BLaER1 treated with 17β-estradiol and CSF1 and Interleukin-3, amounts not matched to agents 10 nM and 100 nM (cell line): ENCODE results near the gene KAZALD1.
A peak's percentile ranks its signal among the peaks of the same experiment; 100 is the strongest.

Experiments
- H3K27ac ChIP-seq, 11 experiments: shearing (Covaris generic); formaldehyde crosslinking; 2 replicates each; pipeline ENCODE4 v1.8.1; 2022
- H3K27me3 ChIP-seq, 11 experiments: shearing (Covaris generic); formaldehyde crosslinking; 2 replicates each; pipeline ENCODE4 v1.8.1; 2022
- H3K36me3 ChIP-seq, 11 experiments: shearing (Covaris generic); formaldehyde crosslinking; 2 replicates each; pipeline ENCODE4 v1.8.1; 2022
- H3K4me1 ChIP-seq, 10 experiments: shearing (Covaris generic); formaldehyde crosslinking; 2 replicates each; pipeline ENCODE4 v1.8.1; 2022
- H3K4me2 ChIP-seq, 11 experiments: shearing (Covaris generic); formaldehyde crosslinking; 2 replicates each; pipeline ENCODE4 v1.8.1; 2022
- H3K4me3 ChIP-seq, 10 experiments: shearing (Covaris generic); formaldehyde crosslinking; 2 replicates each; pipeline ENCODE4 v1.8.1; 2022
- H3K9ac ChIP-seq, 11 experiments: shearing (Covaris generic); formaldehyde crosslinking; 2 replicates each; pipeline ENCODE4 v1.8.1; 2022
- H3K9me3 ChIP-seq, 11 experiments: shearing (Covaris generic); formaldehyde crosslinking; replicated peaks in 1 of 11; 2 replicates each; pipeline ENCODE4 v1.8.1; 2022
- H4K20me1 ChIP-seq, 11 experiments: shearing (Covaris generic); formaldehyde crosslinking; 2 replicates each; pipeline ENCODE4 v1.8.1; 2022
- Cebpa-rat ChIP-seq, 11 experiments: shearing (Covaris generic); IDR thresholded peaks; 2 replicates each; pipeline ENCODE4 v1.8.1; 2022

The KAZALD1 gene

GRCh38 chr10:101027106-101027720, 34.6 kb upstream of the KAZALD1 start:
- Histone ChIP-seq H3K4me2 (peak overlapping the region; percentile 38 to 99 (median 97); a peak in 20 of 22 replicates), H3K9me3 (no peaks in the 10 kb centered on the region)

GRCh38 chr10:101028446-101029337, 33.1 kb upstream of the KAZALD1 start:
- peak overlapping the region in 10 of 11 experiments; percentile 9 to 70 (median 52); a peak in 17 of 22 replicates for H3K9ac ChIP-seq
- peaks cover 0 to 14% (median 7%) of the 10 kb centered on the region in 11 experiments; a peak in 11 of 22 replicates for H4K20me1 ChIP-seq
- H3K36me3 ChIP-seq = no peaks in the 10 kb centered on the region
- H3K9me3 ChIP-seq = no peaks in the 10 kb centered on the region
- H3K27me3 ChIP-seq = no peaks in the 10 kb centered on the region
- H3K27ac ChIP-seq = peak overlapping the region in 10 of 11 experiments; percentile 18 to 77 (median 67); a peak in 17 of 22 replicates
- TF ChIP-seq Cebpa-rat (IDR thresholded peaks at IDR 0.05) = peak in 7 of 11 experiments; percentile 29 to 64 (median 48); a peak in 8 of 22 replicates
- peak overlapping the region in 1 of 10 experiments; percentile 33; a peak in 1 of 20 replicates for H3K4me3 ChIP-seq
- peak overlapping the region; percentile 75 to 99 (median 98) for H3K4me2 ChIP-seq
- peaks cover 51 to 72% (median 69%) of the 10 kb centered on the region in 10 experiments for H3K4me1 ChIP-seq

More at GRCh38 chr10:101027106-101027720, 34.6 kb upstream of the KAZALD1 start:
- peak overlapping the region in 5 of 11 experiments; percentile 5 to 41 (median 16); a peak in 1 of 22 replicates for H3K9ac ChIP-seq
- no peak for TF ChIP-seq Cebpa-rat (IDR thresholded peaks at IDR 0.05)
- peak overlapping the region in 4 of 11 experiments; percentile 20 to 77 (median 48); a peak in 4 of 22 replicates for H3K27ac ChIP-seq
- H4K20me1 ChIP-seq = no peaks in the 10 kb centered on the region; a peak in 1 of 22 replicates
- H3K36me3 ChIP-seq = no peaks in the 10 kb centered on the region
- H3K4me1 ChIP-seq = peaks cover 45 to 66% (median 60%) of the 10 kb centered on the region in 10 experiments
- no peaks in the 10 kb centered on the region for H3K27me3 ChIP-seq
- H3K4me3 ChIP-seq = no peak overlapping the region

- TF ChIP-seq Cebpa-rat (IDR thresholded peaks at IDR 0.05) = no peak
- Histone ChIP-seq H3K4me3 (no peak overlapping the region), H3K36me3 (peaks cover 0 to 4% (median 2%) of the 10 kb centered on the region in 11 experiments; a peak in 14 of 22 replicates), H3K9ac (peak overlapping the region in 8 of 11 experiments; percentile 26 to 83 (median 58); a peak in 9 of 22 replicates), H3K27me3 (no peaks in the 10 kb centered on the region), H3K4me2 (peak overlapping the region; percentile 95 to 99 (median 98)), H4K20me1 (peaks cover 3 to 24% (median 10%) of the 10 kb centered on the region in 11 experiments; a peak in 11 of 22 replicates), H3K9me3 (no peaks in the 10 kb centered on the region), H3K4me1 (peaks cover 62 to 77% (median 71%) of the 10 kb centered on the region in 10 experiments), H3K27ac (peak overlapping the region in 8 of 11 experiments; percentile 63 to 77 (median 68); a peak in 15 of 22 replicates)
Observed at GRCh38 chr10:101029520-101030295, 32.1 kb upstream of the KAZALD1 start.

- Histone ChIP-seq H3K27ac (peak overlapping the region in 4 of 11 experiments; percentile 87 to 92 (median 88); a peak in 6 of 22 replicates), H3K9ac (peak overlapping the region; percentile 73 to 94 (median 83); a peak in 20 of 22 replicates), H3K27me3 (no peaks in the 10 kb centered on the region), H3K4me1 (peaks cover 69 to 84% (median 72%) of the 10 kb centered on the region in 10 experiments), H3K9me3 (no peaks in the 10 kb centered on the region), H3K36me3 (peaks cover 8 to 13% (median 11%) of the 10 kb centered on the region in 11 experiments; a peak in 19 of 22 replicates), H3K4me2 (peak overlapping the region; percentile 95 to 99 (median 98)), H4K20me1 (peaks cover 5 to 33% (median 14%) of the 10 kb centered on the region in 11 experiments; a peak in 15 of 22 replicates), H3K4me3 (peak overlapping the region; percentile 66 to 90 (median 72))
- TF ChIP-seq Cebpa-rat (IDR thresholded peaks at IDR 0.05) = no peak
Observed at GRCh38 chr10:101030496-101031127, 31.2 kb upstream of the KAZALD1 start.

GRCh38 chr10:101031128-101031795, 30.5 kb upstream of the KAZALD1 start, which contains the start of the genes PDZD7 and SFXN3:
PDZD7 (minus strand) TSS chr10:101031129; CDS start chr10:101030219, 910 bp downstream.
SFXN3 (plus strand) TSS chr10:101031234; CDS start chr10:101034695, 3,461 bp downstream.
- no peak for TF ChIP-seq Cebpa-rat (IDR thresholded peaks at IDR 0.05)

GRCh38 chr10:101031796-101032636, 29.8 kb upstream of the KAZALD1 start:
- Histone ChIP-seq H3K4me2 (peak overlapping the region; percentile 95 to 99 (median 98)), H3K4me1 (peaks cover 62 to 76% (median 64%) of the 10 kb centered on the region in 10 experiments), H4K20me1 (peaks cover 5 to 47% (median 21%) of the 10 kb centered on the region in 11 experiments; a peak in 16 of 22 replicates), H3K9ac (peak overlapping the region; percentile 73 to 94 (median 83)), H3K9me3 (no peaks in the 10 kb centered on the region), H3K36me3 (peaks cover 21 to 27% (median 25%) of the 10 kb centered on the region in 11 experiments; a peak in 20 of 22 replicates), H3K27me3 (no peaks in the 10 kb centered on the region), H3K27ac (peak overlapping the region; percentile 75 to 93 (median 88)), H3K4me3 (peak overlapping the region; percentile 66 to 90 (median 72))
- TF ChIP-seq Cebpa-rat (IDR thresholded peaks at IDR 0.05) = no peak

More at GRCh38 chr10:101031128-101031795, 30.5 kb upstream of the KAZALD1 start, which contains the start of the genes PDZD7 and SFXN3:
- Histone ChIP-seq H3K9me3 (no peaks in the 10 kb centered on the region), H3K4me2 (peak within 1 kb of the TSS; percentile 95 to 99 (median 98)), H3K4me3 (peak within 1 kb of the TSS; percentile 66 to 90 (median 72)), H4K20me1 (peaks cover 5 to 39% (median 17%) of the 10 kb centered on the region in 11 experiments; a peak in 16 of 22 replicates), H3K27me3 (no peaks in the 10 kb centered on the region), H3K36me3 (peaks cover 13 to 20% (median 18%) of the 10 kb centered on the region in 11 experiments; a peak in 20 of 22 replicates), H3K9ac (peak within 1 kb of the TSS; percentile 73 to 94 (median 83)), H3K4me1 (peaks cover 69 to 84% (median 71%) of the 10 kb centered on the region in 10 experiments), H3K27ac (peak within 1 kb of the TSS; percentile 75 to 93 (median 88))
